ENCODE results near the gene PRR12.

PRR12 gene

GRCh38 chr19:49664171-49665035 lies 73.4 kb downstream of the PRR12 start (continued):
- TF ChIP-seq ZNF473 (tag by site-specific recombination; IDR thresholded peaks at IDR 0.05) (no peak), ZNF544 (tag by site-specific recombination; IDR thresholded peaks at IDR 0.05) (no peak), PRDM2 (tag by site-specific recombination; IDR thresholded peaks at IDR 0.05; ENCODE audit: borderline replicate concordance) (no peak), ZNF146 (tag by site-specific recombination; IDR thresholded peaks at IDR 0.05) (no peak), ZNF335 (tag by site-specific recombination; conservative IDR thresholded peaks at IDR 0.05) (peak; percentile 36; the same call in 1 of the 2 replicates), SP7 (tag by site-specific recombination; IDR thresholded peaks at IDR 0.05) (peak; percentile 50; the same call in 1 of the 2 replicates), ZNF239 (tag by site-specific recombination; IDR thresholded peaks at IDR 0.05) (no peak), SP2 (tag by site-specific recombination; IDR thresholded peaks at IDR 0.05) (peak; percentile 88), MZF1 (tag by site-specific recombination; IDR thresholded peaks at IDR 0.05; ENCODE audit: borderline replicate concordance) (no peak), GLIS2 (tag by site-specific recombination; IDR thresholded peaks at IDR 0.05) (no peak), HIC1 (tag by site-specific recombination; IDR thresholded peaks at IDR 0.05) (peak; percentile 90), ZNF426 (tag by site-specific recombination; IDR thresholded peaks at IDR 0.05) (no peak), KLF9 (tag by site-specific recombination; IDR thresholded peaks at IDR 0.05; ENCODE audit: low read depth) (peak; percentile 77), BCL11A (tag by site-specific recombination; IDR thresholded peaks at IDR 0.05; ENCODE audit: low read depth) (no peak), ATF2 (tag by site-specific recombination; IDR thresholded peaks at IDR 0.05; ENCODE audit: low read depth) (no peak), ZNF423 (tag by site-specific recombination; IDR thresholded peaks at IDR 0.05) (peak; percentile 80), ZNF121 (tag by site-specific recombination; IDR thresholded peaks at IDR 0.05) (peak; percentile 86), ZNF830 (tag by site-specific recombination; IDR thresholded peaks at IDR 0.05; ENCODE audit: low read depth) (no peak), ZNF16 (tag by site-specific recombination; IDR thresholded peaks at IDR 0.05; ENCODE audit: low read depth) (no peak)
- TF ChIP-seq, protein P1, sequence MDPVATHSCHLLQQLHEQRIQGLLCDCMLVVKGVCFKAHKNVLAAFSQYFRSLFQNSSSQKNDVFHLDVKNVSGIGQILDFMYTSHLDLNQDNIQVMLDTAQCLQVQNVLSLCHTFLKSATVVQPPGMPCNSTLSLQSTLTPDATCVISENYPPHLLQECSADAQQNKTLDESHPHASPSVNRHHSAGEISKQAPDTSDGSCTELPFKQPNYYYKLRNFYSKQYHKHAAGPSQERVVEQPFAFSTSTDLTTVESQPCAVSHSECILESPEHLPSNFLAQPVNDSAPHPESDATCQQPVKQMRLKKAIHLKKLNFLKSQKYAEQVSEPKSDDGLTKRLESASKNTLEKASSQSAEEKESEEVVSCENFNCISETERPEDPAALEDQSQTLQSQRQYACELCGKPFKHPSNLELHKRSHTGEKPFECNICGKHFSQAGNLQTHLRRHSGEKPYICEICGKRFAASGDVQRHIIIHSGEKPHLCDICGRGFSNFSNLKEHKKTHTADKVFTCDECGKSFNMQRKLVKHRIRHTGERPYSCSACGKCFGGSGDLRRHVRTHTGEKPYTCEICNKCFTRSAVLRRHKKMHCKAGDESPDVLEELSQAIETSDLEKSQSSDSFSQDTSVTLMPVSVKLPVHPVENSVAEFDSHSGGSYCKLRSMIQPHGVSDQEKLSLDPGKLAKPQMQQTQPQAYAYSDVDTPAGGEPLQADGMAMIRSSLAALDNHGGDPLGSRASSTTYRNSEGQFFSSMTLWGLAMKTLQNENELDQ (tag by site-specific recombination; IDR thresholded peaks at IDR 0.05; ENCODE audit: low read depth): no peak
- TF ChIP-seq, protein P2, sequence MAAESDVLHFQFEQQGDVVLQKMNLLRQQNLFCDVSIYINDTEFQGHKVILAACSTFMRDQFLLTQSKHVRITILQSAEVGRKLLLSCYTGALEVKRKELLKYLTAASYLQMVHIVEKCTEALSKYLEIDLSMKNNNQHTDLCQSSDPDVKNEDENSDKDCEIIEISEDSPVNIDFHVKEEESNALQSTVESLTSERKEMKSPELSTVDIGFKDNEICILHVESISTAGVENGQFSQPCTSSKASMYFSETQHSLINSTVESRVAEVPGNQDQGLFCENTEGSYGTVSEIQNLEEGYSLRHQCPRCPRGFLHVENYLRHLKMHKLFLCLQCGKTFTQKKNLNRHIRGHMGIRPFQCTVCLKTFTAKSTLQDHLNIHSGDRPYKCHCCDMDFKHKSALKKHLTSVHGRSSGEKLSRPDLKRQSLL (tag by site-specific recombination; IDR thresholded peaks at IDR 0.05): no peak

All from HEK293 (cell line).